Mesendoderm (in vitro differentiated cells): Measurements from ENCODE around the gene SUMO1.

Experiments used
- DNase-seq: peaks from one replicate; pipeline ENCODE4 v3.0.0; 2013
- H2AK5ac ChIP-seq: 2 replicates; pipeline ENCODE4 v1.6.1; 2013; ENCODE audit warnings: low read length, inconsistent platforms
- H2BK120ac ChIP-seq: 2 replicates; pipeline ENCODE4 v1.6.1; 2013; ENCODE audit warnings: low read depth, mild to moderate bottlenecking, low read length, moderate library complexity, mixed read lengths
- H2BK15ac ChIP-seq: replicated peaks from 2 replicates; pipeline ENCODE4 v1.6.1; 2013; ENCODE audit warnings: low read depth, mild to moderate bottlenecking, moderate library complexity
- H2BK5ac ChIP-seq: 2 replicates; pipeline ENCODE4 v1.6.1; 2013; ENCODE audit warnings: low read length, inconsistent platforms
- H3K18ac ChIP-seq: 2 replicates; pipeline ENCODE4 v1.6.1; 2013; ENCODE audit warnings: mild to moderate bottlenecking, low read length, mixed read lengths
- H3K23ac ChIP-seq: one replicate; pipeline ENCODE4 v1.6.1; 2013; ENCODE audit warnings: low read length
- H3K27ac ChIP-seq: 2 replicates; pipeline ENCODE4 v1.5.1; 2013; ENCODE audit warnings: low read depth, mild to moderate bottlenecking, inconsistent platforms, low read length, moderate library complexity
- H3K27me3 ChIP-seq: 2 replicates; pipeline ENCODE4 v1.6.1; 2013; ENCODE audit warnings: low read length, control low read depth, mild to moderate bottlenecking, inconsistent platforms; ENCODE audit not compliant: insufficient read depth, poor library complexity
- H3K36me3 ChIP-seq: 2 replicates; pipeline ENCODE4 v1.6.1; 2013; ENCODE audit warnings: low read length, inconsistent platforms; ENCODE audit not compliant: control insufficient read depth, insufficient read depth
- H3K4ac ChIP-seq: one replicate; pipeline ENCODE4 v1.6.1; 2013; ENCODE audit warnings: low read depth, mild to moderate bottlenecking, low read length, moderate library complexity
- H3K4me1 ChIP-seq: 2 replicates; pipeline ENCODE4 v1.6.1; 2013; ENCODE audit warnings: low read depth, low read length, inconsistent platforms; ENCODE audit not compliant: control insufficient read depth
- H3K4me2 ChIP-seq: 2 replicates; pipeline ENCODE4 v1.6.1; 2013; ENCODE audit warnings: low read length
- H3K4me3 ChIP-seq: 2 replicates; pipeline ENCODE4 v1.5.1; 2013; ENCODE audit warnings: mild to moderate bottlenecking, low read length
- H3K56ac ChIP-seq: one replicate; pipeline ENCODE4 v1.6.1; 2013; ENCODE audit warnings: low read length
- H3K79me1 ChIP-seq: 2 replicates; pipeline ENCODE4 v1.6.1; 2013; ENCODE audit warnings: low read length, inconsistent platforms
- H3K79me2 ChIP-seq: 2 replicates; pipeline ENCODE4 v1.6.1; 2013; ENCODE audit warnings: mild to moderate bottlenecking, low read length; ENCODE audit not compliant: control insufficient read depth, insufficient read depth
- H3K9ac ChIP-seq: 2 replicates; pipeline ENCODE4 v1.6.1; 2013; ENCODE audit warnings: low read length, inconsistent platforms
- H4K5ac ChIP-seq: one replicate; pipeline ENCODE4 v1.6.1; 2013; ENCODE audit warnings: low read length
- H4K8ac ChIP-seq: one replicate; pipeline ENCODE4 v1.6.1; 2013; ENCODE audit warnings: low read depth, mild to moderate bottlenecking, control low read depth, low read length, moderate library complexity
- WGBS: extraction: QIAGEN DNeasy Blood & Tissue Kit; methylation state at CpG from one replicate; pipeline ENCODE4 v1.1.7; 2013; ENCODE audit warnings: low lambda C conversion rate, missing lambda C conversion rate; ENCODE audit not compliant: insufficient coverage; ENCODE audit errors: extremely low coverage; 5-methylcytosine and 5-hydroxymethylcytosine counted together

Gene SUMO1

GRCh38 chr2:202178346-202178958 lies 59.9 kb downstream of the SUMO1 start:
- Histone ChIP-seq H4K5ac (no peak overlapping the region), H2BK15ac (no peak overlapping the region), H3K27ac (no peak overlapping the region), H3K79me2 (no peaks in the 10 kb centered on the region), H3K36me3 (no peaks in the 10 kb centered on the region), H3K27me3 (no peaks in the 10 kb centered on the region), H2BK120ac (no peak overlapping the region), H3K4me1 (no peaks in the 10 kb centered on the region), H3K4ac (no peak overlapping the region), H4K8ac (no peak overlapping the region), H3K4me2 (no peak overlapping the region), H2AK5ac (no peak overlapping the region), H3K56ac (no peak overlapping the region), H3K9ac (no peak overlapping the region), H2BK5ac (no peak overlapping the region), H3K23ac (no peak overlapping the region), H3K4me3 (no peak overlapping the region), H3K79me1 (no peaks in the 10 kb centered on the region), H3K18ac (peak overlapping the region; percentile 18)
- no CpG with 5 or more reads among the region's 7 CpGs for WGBS
- peak; percentile 78 for DNase-seq

- no peak overlapping the region for H3K4ac ChIP-seq
- no peaks in the 10 kb centered on the region for H3K27me3 ChIP-seq
- H2BK5ac ChIP-seq: no peak overlapping the region
- H3K9ac ChIP-seq: no peak overlapping the region
- H3K4me1 ChIP-seq: no peaks in the 10 kb centered on the region
- no peaks in the 10 kb centered on the region for H3K36me3 ChIP-seq
- H2BK15ac ChIP-seq: no peak overlapping the region
- H3K79me2 ChIP-seq: no peaks in the 10 kb centered on the region
- H3K56ac ChIP-seq: no peak overlapping the region
- no peak overlapping the region for H3K4me2 ChIP-seq
- H3K18ac ChIP-seq: no peak overlapping the region
- no peak overlapping the region for H2AK5ac ChIP-seq
- no peak for DNase-seq
- H3K4me3 ChIP-seq: no peak overlapping the region
- no peak overlapping the region for H3K23ac ChIP-seq
- WGBS: no CpG with 5 or more reads among the region's 6 CpGs
- H3K27ac ChIP-seq: no peak overlapping the region
- H3K79me1 ChIP-seq: no peaks in the 10 kb centered on the region
- H4K8ac ChIP-seq: no peak overlapping the region
- no peak overlapping the region for H4K5ac ChIP-seq
- H2BK120ac ChIP-seq: no peak overlapping the region
Measured at GRCh38 chr2:202172439-202173211, 65.8 kb downstream of the SUMO1 start.

GRCh38 chr2:202171241-202171825 lies 67.1 kb downstream of the SUMO1 start:
- whole genome bisulfite sequencing: no CpG with 5 or more reads among the region's 32 CpGs
- Histone ChIP-seq H3K27me3 (no peaks in the 10 kb centered on the region), H3K23ac (no peak overlapping the region), H2AK5ac (no peak overlapping the region), H3K4ac (no peak overlapping the region), H3K27ac (no peak overlapping the region), H3K9ac (no peak overlapping the region), H3K56ac (peak overlapping the region; percentile 10), H3K79me1 (no peaks in the 10 kb centered on the region), H3K4me1 (no peaks in the 10 kb centered on the region), H3K4me2 (peak overlapping the region; percentile 8), H2BK15ac (no peak overlapping the region), H3K4me3 (no peak overlapping the region), H3K79me2 (no peaks in the 10 kb centered on the region), H2BK5ac (no peak overlapping the region), H2BK120ac (no peak overlapping the region), H3K18ac (no peak overlapping the region), H3K36me3 (no peaks in the 10 kb centered on the region), H4K5ac (no peak overlapping the region), H4K8ac (peak overlapping the region; percentile 88)
- DNase-seq: peak; percentile 57

GRCh38 chr2:202169832-202170424 lies 68.5 kb downstream of the SUMO1 start:
- Histone ChIP-seq H4K5ac (no peak overlapping the region), H2AK5ac (no peak overlapping the region), H3K56ac (no peak overlapping the region), H3K27me3 (no peaks in the 10 kb centered on the region), H3K18ac (no peak overlapping the region), H2BK15ac (no peak overlapping the region), H3K4ac (no peak overlapping the region), H3K4me3 (no peak overlapping the region), H3K27ac (no peak overlapping the region), H2BK5ac (no peak overlapping the region), H3K4me1 (no peaks in the 10 kb centered on the region), H3K9ac (no peak overlapping the region), H2BK120ac (no peak overlapping the region), H3K23ac (no peak overlapping the region), H3K79me2 (no peaks in the 10 kb centered on the region), H3K4me2 (no peak overlapping the region), H4K8ac (no peak overlapping the region), H3K36me3 (no peaks in the 10 kb centered on the region), H3K79me1 (no peaks in the 10 kb centered on the region)
- no CpG with 5 or more reads among the region's 8 CpGs for WGBS
- DNase-seq: peak; percentile 42

GRCh38 chr2:202169131-202169530 lies 69.3 kb downstream of the SUMO1 start:
- H4K5ac ChIP-seq: no peak overlapping the region
- no peak for DNase-seq
- H3K79me2 ChIP-seq: no peaks in the 10 kb centered on the region
- H2BK5ac ChIP-seq: no peak overlapping the region
- no peak overlapping the region for H3K4ac ChIP-seq
- no peak overlapping the region for H2AK5ac ChIP-seq
- no peak overlapping the region for H3K9ac ChIP-seq
- peaks cover under 1% of the 10 kb centered on the region for H3K4me1 ChIP-seq
- H2BK120ac ChIP-seq: no peak overlapping the region
- H3K4me3 ChIP-seq: no peak overlapping the region
- H3K18ac ChIP-seq: no peak overlapping the region
- no peak overlapping the region for H3K4me2 ChIP-seq
- no peak overlapping the region for H3K56ac ChIP-seq
- no peak overlapping the region for H3K23ac ChIP-seq
- H2BK15ac ChIP-seq: no peak overlapping the region
- no peak overlapping the region for H3K27ac ChIP-seq
- no peak overlapping the region for H4K8ac ChIP-seq
- no peaks in the 10 kb centered on the region for H3K79me1 ChIP-seq
- H3K27me3 ChIP-seq: no peaks in the 10 kb centered on the region
- no peaks in the 10 kb centered on the region for H3K36me3 ChIP-seq
